ENCODE data around the gene LANCL1.

The LANCL1 gene

DNA sequence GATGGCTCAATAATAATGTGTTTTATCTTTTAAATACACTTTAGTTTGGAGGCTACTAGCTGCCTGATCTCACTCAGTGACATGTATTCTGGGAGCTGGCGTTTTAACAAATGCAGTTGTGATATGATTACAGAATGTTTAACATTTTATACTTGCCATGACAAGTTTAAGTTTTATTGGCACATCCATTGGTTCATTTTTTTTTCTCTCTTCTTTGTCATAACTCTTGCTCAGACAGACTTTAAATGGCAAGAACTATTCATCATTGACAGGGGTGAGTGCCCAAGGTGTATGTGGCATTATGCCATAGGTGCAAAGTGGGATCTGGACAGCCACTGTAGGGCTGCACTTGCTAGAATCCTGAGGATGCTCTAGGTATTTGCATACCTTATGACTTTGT is 89.5 kb downstream of the LANCL1 start:
- DNase-seq, result no peak

Measured in SHP77 (cell line).